IMR-90 (cell line): ENCODE measurements around the gene BAZ1A. TPM values are rescaled to one million over a fixed set of nuclear protein-coding genes. Genes with fewer than 3 reads are reported as not detected.

Experiments used
- ATAC-seq: fragments of 200-7000 bp; cut with Tn5 transposase; 2 replicates; pipeline ENCODE4 v1.9.1; 2020; ENCODE audit warnings: low read depth, mild to moderate bottlenecking, moderate library complexity
- BruUV-seq: library from RNA; stranded (reverse); fragments of 400-500 nt; replicated peaks from 2 replicates; lab custom pipeline; 2021; lab: Mats Ljungman, UMichigan
- CTCF ChIA-PET: fragments of 300-600 bp; formaldehyde crosslinking; extraction: SDS; loops from one replicate; lab custom pipeline; 2021; ENCODE audit warnings: antibody characterized with exemption; lab: Yijun Ruan, JAX
- POLR2A ChIA-PET: fragments of 300-600 bp; sonication (Branson Sonifier 250); formaldehyde crosslinking; loops from one replicate; lab custom pipeline; 2022; ENCODE audit warnings: antibody characterized with exemption; ENCODE audit not compliant: unreplicated experiment; lab: Charles Lee
- DNase-seq: peaks from one replicate; pipeline ENCODE4 v3.0.0; 2013
- H2AFZ ChIP-seq: replicated peaks from 2 replicates; pipeline ENCODE3; 2013; ENCODE audit warnings: low read length, mild to moderate bottlenecking; ENCODE audit not compliant: poor library complexity
- H2AK5ac ChIP-seq: 2 replicates; pipeline ENCODE4 v1.6.1; 2013; ENCODE audit warnings: low read depth, low read length, inconsistent platforms
- H2AK9ac ChIP-seq: replicated peaks from 2 replicates; pipeline ENCODE3; 2013; ENCODE audit warnings: mild to moderate bottlenecking, low read depth, low read length, moderate library complexity; ENCODE audit not compliant: poor library complexity
- H2BK120ac ChIP-seq: 2 replicates; pipeline ENCODE4 v1.6.1; 2013; ENCODE audit warnings: low read depth, low read length, inconsistent platforms
- H2BK15ac ChIP-seq: 3 replicates; pipeline ENCODE4 v1.6.1; 2013; ENCODE audit warnings: low read depth, low read length, inconsistent platforms
- H2BK20ac ChIP-seq: 2 replicates; pipeline ENCODE4 v1.6.1; 2013; ENCODE audit warnings: low read depth, mild to moderate bottlenecking, inconsistent platforms, low read length, moderate library complexity
- H2BK5ac ChIP-seq: 2 replicates; pipeline ENCODE4 v1.6.1; 2013; ENCODE audit warnings: mild to moderate bottlenecking, low read depth, low read length, inconsistent platforms; ENCODE audit not compliant: poor library complexity, severe bottlenecking
- H3K14ac ChIP-seq: replicated peaks from 2 replicates; pipeline ENCODE4 v1.6.1; 2013; ENCODE audit warnings: low read depth, low read length, inconsistent platforms
- H3K18ac ChIP-seq: 2 replicates; pipeline ENCODE4 v1.6.1; 2013; ENCODE audit warnings: low read depth, low read length, control low read depth
- H3K23ac ChIP-seq: 2 replicates; pipeline ENCODE4 v1.6.1; 2013; ENCODE audit warnings: low read depth, low read length, inconsistent platforms
- H3K27ac ChIP-seq: 2 replicates; pipeline ENCODE4 v1.5.1; 2013; ENCODE audit warnings: mild to moderate bottlenecking, control low read depth, low read length; ENCODE audit not compliant: insufficient read depth
- H3K27me3 ChIP-seq: 2 replicates; pipeline ENCODE4 v1.6.1; 2013; ENCODE audit warnings: low read length; ENCODE audit not compliant: control insufficient read depth, insufficient read depth
- H3K36me3 ChIP-seq: 2 replicates; pipeline ENCODE4 v1.6.1; 2013; ENCODE audit warnings: low read length, mixed read lengths; ENCODE audit not compliant: control insufficient read depth, insufficient read depth
- H3K4ac ChIP-seq: 2 replicates; pipeline ENCODE4 v1.6.1; 2013; ENCODE audit warnings: low read depth, low read length, inconsistent platforms
- H3K4me1 ChIP-seq: 2 replicates; pipeline ENCODE4 v1.6.1; 2013; ENCODE audit warnings: low read length, mixed read lengths; ENCODE audit not compliant: control insufficient read depth, insufficient read depth
- H3K4me2 ChIP-seq: 2 replicates; pipeline ENCODE4 v1.6.1; 2013; ENCODE audit warnings: low read depth, mild to moderate bottlenecking, control low read depth, low read length, moderate library complexity
- H3K4me3 ChIP-seq: 2 replicates; pipeline ENCODE4 v1.5.1; 2013; ENCODE audit warnings: low read depth, mild to moderate bottlenecking, control low read depth, low read length, moderate library complexity; ENCODE audit not compliant: insufficient read depth
- H3K56ac ChIP-seq: 2 replicates; pipeline ENCODE4 v1.6.1; 2013; ENCODE audit warnings: low read length, inconsistent platforms; ENCODE audit not compliant: insufficient read depth; ENCODE audit errors: extremely low read depth
- H3K79me1 ChIP-seq, 2 experiments: 2 replicates each; pipeline ENCODE4 v1.6.1; 2013; ENCODE audit warnings: low read length in 2 of 2, inconsistent platforms in 1 of 2, low read depth in 1 of 2
- H3K9ac ChIP-seq: 2 replicates; pipeline ENCODE4 v1.6.1; 2013; ENCODE audit warnings: low read depth, low read length, control low read depth
- H3K9me1 ChIP-seq: 2 replicates; pipeline ENCODE4 v1.6.1; 2013; ENCODE audit warnings: low read length, inconsistent platforms; ENCODE audit not compliant: insufficient read depth
- H3K9me3 ChIP-seq: 2 replicates; pipeline ENCODE4 v1.6.1; 2013; ENCODE audit warnings: low read length; ENCODE audit not compliant: control insufficient read depth, insufficient read depth
- H4K20me1 ChIP-seq: 2 replicates; pipeline ENCODE4 v1.6.1; 2013; ENCODE audit warnings: low read length, inconsistent platforms; ENCODE audit not compliant: insufficient read depth
- H4K5ac ChIP-seq: 2 replicates; pipeline ENCODE4 v1.6.1; 2013; ENCODE audit warnings: mild to moderate bottlenecking, low read depth, low read length, control low read depth
- H4K8ac ChIP-seq, 2 experiments: 2 replicates each; pipeline ENCODE4 v1.6.1; 2013; ENCODE audit warnings: low read depth in 2 of 2, low read length in 2 of 2, control low read depth in 1 of 2, inconsistent platforms in 1 of 2
- H4K91ac ChIP-seq: 2 replicates; pipeline ENCODE4 v1.6.1; 2013; ENCODE audit warnings: low read depth, low read length, inconsistent platforms; ENCODE audit not compliant: insufficient read depth
- BHLHE40 ChIP-seq: fragments of 150-350 bp; IDR thresholded peaks from 2 replicates; pipeline ENCODE4 v1.6.1; 2016; ENCODE audit warnings: mild to moderate bottlenecking, low read depth, low read length
- CEBPB ChIP-seq: IDR thresholded peaks from 2 replicates; pipeline ENCODE4 v1.6.1; 2012; ENCODE audit warnings: low read depth, low read length, improper control_type of control experiment
- MAFK ChIP-seq: IDR thresholded peaks from 2 replicates; pipeline ENCODE4 v1.6.1; 2012; ENCODE audit warnings: low read depth, low read length, improper control_type of control experiment
- MXI1 ChIP-seq: IDR thresholded peaks from 2 replicates; pipeline ENCODE4 v1.6.1; 2012; ENCODE audit warnings: low read depth, mild to moderate bottlenecking, low read length, moderate library complexity, borderline replicate concordance
- RCOR1 ChIP-seq: IDR thresholded peaks from 2 replicates; pipeline ENCODE4 v1.6.1; 2012; ENCODE audit warnings: mild to moderate bottlenecking, low read length, improper control_type of control experiment; ENCODE audit not compliant: insufficient replicate concordance
- WGBS, 2 experiments: methylation state at CpG; one replicate each; pipeline versions ENCODE4 v1.1.5 to v1.1.7; 2013; ENCODE audit warnings: missing lambda C conversion rate in 2 of 2; ENCODE audit not compliant: insufficient read length in 1 of 2; ENCODE audit errors: extremely low coverage in 2 of 2; 5-methylcytosine and 5-hydroxymethylcytosine counted together
- dilution Hi-C: fragments of 300-500 bp; cut with HindIII; formaldehyde crosslinking; loops from one replicate; pipeline ENCODE4 v1.14.3; 2018; ENCODE audit warnings: low sequenced_read_pairs; ENCODE audit not compliant: unreplicated experiment
- in situ Hi-C: fragments of 300-500 bp; cut with MboI; formaldehyde crosslinking; loops from 3 replicates; pipeline ENCODE4 v1.14.3; 2019; ENCODE audit warnings: low sequenced_read_pairs, inconsistent platforms, mixed read lengths
- intact Hi-C: fragments of 100-400 bp; cut with micrococcal nuclease; formaldehyde crosslinking; loops from 2 replicates; pipeline ENCODE4 v1.10.0; 2022
- polyA plus RNA-seq, 3 experiments: library from polyadenylated mRNA; depleted of rRNA; stranded (reverse); fragments of >200 nt; gene quantifications; 2 replicates each; pipeline ENCODE4 v1.2.3, GENCODE V29; 2012; ENCODE audit warnings: low replicate concordance in 1 of 3
- total RNA-seq: library from RNA; depleted of rRNA; stranded (reverse); fragments of >200 nt; gene quantifications from 2 replicates; pipeline ENCODE4 v1.2.3, GENCODE V29; 2012
- TF ChIP-seq, protein P1 (sequence below): fragments of 150-350 bp; IDR thresholded peaks from 2 replicates; pipeline ENCODE4 v1.6.1; 2016; ENCODE audit warnings: low read depth, mild to moderate bottlenecking, low read length, moderate library complexity, borderline replicate concordance

Gene BAZ1A
- total and polyA plus RNA-seq, 2 of the 4 experiments (the other 2 are of a cell fraction), result 15.3 to 23.8 TPM

DNA sequence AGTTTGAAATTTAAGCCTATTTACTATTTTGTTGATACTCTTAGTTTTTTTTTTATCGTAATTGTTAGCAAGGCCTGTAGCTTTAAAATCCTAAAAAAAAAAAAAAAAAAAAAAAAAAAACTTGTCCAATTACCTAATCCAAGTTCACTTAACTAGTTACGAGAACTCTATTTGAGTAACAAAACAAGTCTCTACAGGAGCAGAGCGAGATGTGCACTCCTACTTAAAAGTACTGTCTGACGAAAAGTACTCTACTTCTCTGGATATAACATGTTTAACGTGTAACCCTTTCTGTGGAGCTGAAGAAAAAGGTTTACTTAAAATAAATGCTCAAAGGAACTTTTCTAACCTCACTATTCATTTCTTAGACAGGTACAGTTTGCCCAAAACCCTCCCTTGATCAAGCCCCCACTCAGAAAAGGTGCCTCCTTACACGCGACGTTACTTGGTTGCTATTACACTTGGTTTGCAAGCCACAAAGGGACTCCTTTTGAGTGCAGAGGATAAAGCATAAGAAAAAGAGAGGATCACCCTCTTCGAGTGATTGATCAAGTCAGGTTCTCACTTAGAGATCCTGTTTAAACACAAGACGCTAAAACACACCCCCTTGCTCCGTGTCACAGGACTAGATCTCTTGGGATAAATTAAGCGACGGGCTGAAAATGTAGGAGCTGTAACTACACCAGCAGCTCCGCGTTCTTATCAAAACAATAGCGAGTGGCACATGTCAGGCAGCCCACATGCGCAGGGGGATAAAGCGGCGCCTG, 2.2 kb downstream of the BAZ1A start:
- peak overlapping the region; percentile 90 for H3K18ac ChIP-seq
- peaks cover 2% of the 10 kb centered on the region; the same call in 1 of the 2 replicates for H3K4me1 ChIP-seq
- DNase-seq (peak; percentile 69), ATAC-seq (no peak)
- peak overlapping the region; percentile 97 for H3K4me2 ChIP-seq
- H3K9me3 ChIP-seq, result no peaks in the 10 kb centered on the region
- CTCF ChIA-PET, result interaction anchor here (0.5 to 0.6 kb wide), 2 partner anchors 52 to 176 kb away, joined by 5 to 8 read pairs; no protein-coding TSS in a partner anchor
- peak overlapping the region; percentile 97 for H3K27ac ChIP-seq
- H4K5ac ChIP-seq, result peak overlapping the region; percentile 92
- peak overlapping the region; percentile 50 to 81; a peak in 3 of 4 replicates for H4K8ac ChIP-seq
- no peak overlapping the region; the same call in 2 of the 3 replicates for H2BK15ac ChIP-seq
- H2BK5ac ChIP-seq, result peak overlapping the region; percentile 96
- H4K20me1 ChIP-seq, result peaks cover 10% of the 10 kb centered on the region
- H2AFZ ChIP-seq, result peak overlapping the region; percentile 98
- peaks cover 2% of the 10 kb centered on the region; the same call in 1 of the 2 replicates for H3K36me3 ChIP-seq
- H3K56ac ChIP-seq, result peak overlapping the region; percentile 65
- peak overlapping the region; percentile 96 for H3K4me3 ChIP-seq
- H3K23ac ChIP-seq, result peak overlapping the region; percentile 61; the same call in 1 of the 2 replicates
- H3K4ac ChIP-seq, result peak overlapping the region; percentile 98
- in situ Hi-C loops, result no loop called here
- peaks cover 16 to 29% of the 10 kb centered on the region in 2 experiments for H3K79me1 ChIP-seq
- H3K14ac ChIP-seq, result peak overlapping the region; percentile 56
- no peak overlapping the region for H2AK5ac ChIP-seq
- no TSS peak for BruUV-seq
- dilution Hi-C loops, result no loop called here
- H4K91ac ChIP-seq, result peak overlapping the region; percentile 33
- 0% methylated on average over 4 of the region's 19 CpGs; no CpG with 5 or more reads in 1 of the 2 experiments for WGBS, 2 experiments
- H2AK9ac ChIP-seq, result peak overlapping the region; percentile 99
- POLR2A ChIA-PET, result interaction anchor here (0.6 kb wide), 2 partner anchors 144 to 148 kb away, joined by 4 to 13 read pairs; no protein-coding TSS in a partner anchor
- intact Hi-C loops, result loop anchor here (10.0 kb wide), 1 partner anchor 542 kb away; no protein-coding TSS in a partner anchor
- no peaks in the 10 kb centered on the region for H3K27me3 ChIP-seq
- peak overlapping the region; percentile 95 for H3K9ac ChIP-seq
- no peak overlapping the region for H2BK20ac ChIP-seq
- no peak for TF ChIP-seq MAFK
- TF ChIP-seq, protein P1, sequence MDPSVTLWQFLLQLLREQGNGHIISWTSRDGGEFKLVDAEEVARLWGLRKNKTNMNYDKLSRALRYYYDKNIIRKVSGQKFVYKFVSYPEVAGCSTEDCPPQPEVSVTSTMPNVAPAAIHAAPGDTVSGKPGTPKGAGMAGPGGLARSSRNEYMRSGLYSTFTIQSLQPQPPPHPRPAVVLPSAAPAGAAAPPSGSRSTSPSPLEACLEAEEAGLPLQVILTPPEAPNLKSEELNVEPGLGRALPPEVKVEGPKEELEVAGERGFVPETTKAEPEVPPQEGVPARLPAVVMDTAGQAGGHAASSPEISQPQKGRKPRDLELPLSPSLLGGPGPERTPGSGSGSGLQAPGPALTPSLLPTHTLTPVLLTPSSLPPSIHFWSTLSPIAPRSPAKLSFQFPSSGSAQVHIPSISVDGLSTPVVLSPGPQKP, result no peak
- TF ChIP-seq CEBPB, result no peak
- TF ChIP-seq BHLHE40, result peak; percentile 3; the same call in 1 of the 2 replicates
- no peak for TF ChIP-seq RCOR1
- TF ChIP-seq MXI1, result peak; percentile 89; the same call in 1 of the 2 replicates
- H3K9me1 ChIP-seq, result peaks cover 3% of the 10 kb centered on the region; the same call in 1 of the 2 replicates
- H2BK120ac ChIP-seq, result peak overlapping the region; percentile 38
